H1 (cell line): ENCODE data around the gene OR5M3. TPM values are rescaled to one million over a fixed set of nuclear protein-coding genes. Genes with fewer than 3 reads are reported as not detected.

Experiments used
- CTCF ChIA-PET: fragments of 300-600 bp; sonication (Branson Sonifier 250); formaldehyde crosslinking; loops from one replicate; lab custom pipeline; 2021; ENCODE audit not compliant: partially characterized antibody; lab: Charles Lee
- POLR2A ChIA-PET: fragments of 300-600 bp; sonication (Branson Sonifier 250); formaldehyde crosslinking; loops from one replicate; lab custom pipeline; 2021; ENCODE audit warnings: inconsistent platforms; ENCODE audit not compliant: partially characterized antibody; lab: Charles Lee
- DNase-seq, 2 experiments: peaks; one replicate each; pipeline versions ENCODE4 v3.0.0 to v3.0.0-alpha.2; 2010 to 2022; ENCODE audit warnings: low spot score in 2 of 2, low read depth in 1 of 2, mixed read lengths in 1 of 2
- FAIRE-seq: peaks from 2 replicates; lab custom pipeline; 2011; peaks lifted over from hg19 to GRCh38; lab: Jason Lieb, UNC
- H2AFZ ChIP-seq: 2 replicates; pipeline ENCODE4 v1.8.1; 2012; ENCODE audit warnings: low read length, inconsistent platforms
- H2AK5ac ChIP-seq: 2 replicates; pipeline ENCODE4 v1.6.1; 2013; ENCODE audit warnings: low read depth, low read length
- H2BK120ac ChIP-seq: replicated peaks from 2 replicates; pipeline ENCODE3; 2013; ENCODE audit warnings: low read depth, low read length, inconsistent platforms
- H2BK12ac ChIP-seq: 2 replicates; pipeline ENCODE4 v1.6.1; 2013; ENCODE audit warnings: low read depth, low read length
- H2BK15ac ChIP-seq: 2 replicates; pipeline ENCODE4 v1.6.1; 2013; ENCODE audit warnings: low read length
- H2BK20ac ChIP-seq: 2 replicates; pipeline ENCODE4 v1.6.1; 2013; ENCODE audit warnings: low read length
- H2BK5ac ChIP-seq: 2 replicates; pipeline ENCODE4 v1.6.1; 2013; ENCODE audit warnings: low read depth, low read length
- H3K14ac ChIP-seq: 2 replicates; pipeline ENCODE4 v1.6.1; 2013; ENCODE audit warnings: inconsistent platforms; ENCODE audit not compliant: insufficient read length
- H3K18ac ChIP-seq: 2 replicates; pipeline ENCODE4 v1.6.1; 2013; ENCODE audit warnings: low read length; ENCODE audit errors: extremely low read depth
- H3K23ac ChIP-seq: 2 replicates; pipeline ENCODE4 v1.6.1; 2013; ENCODE audit warnings: inconsistent platforms; ENCODE audit not compliant: insufficient read length
- H3K23me2 ChIP-seq: 2 replicates; pipeline ENCODE4 v1.6.1; 2013; ENCODE audit warnings: low read depth, low read length
- H3K27ac ChIP-seq: 2 replicates; pipeline ENCODE4 v1.6.1; 2011; ENCODE audit warnings: low read depth, low read length, inconsistent platforms
- H3K27me3 ChIP-seq, 4 experiments: replicated peaks in 1 of 4; 1 replicate in 1 of 4; 2 replicates in 3 of 4; pipeline versions ENCODE4 v1.6.1 to v1.8.1; 2011 to 2013; ENCODE audit warnings: low read length in 3 of 4, mild to moderate bottlenecking in 3 of 4, inconsistent platforms in 2 of 4, mixed read lengths in 2 of 4, moderate library complexity in 1 of 4; ENCODE audit not compliant: control insufficient read depth in 3 of 4, insufficient read depth in 3 of 4; ENCODE audit errors: extremely low read depth in 1 of 4
- H3K36me3 ChIP-seq, 4 experiments: 2 replicates each; pipeline versions ENCODE4 v1.6.1 to v1.8.1; 2011 to 2013; ENCODE audit warnings: mild to moderate bottlenecking in 4 of 4, low read length in 3 of 4, moderate library complexity in 2 of 4, control low read depth in 1 of 4, inconsistent platforms in 1 of 4; ENCODE audit not compliant: insufficient read depth in 4 of 4, control insufficient read depth in 2 of 4
- H3K4ac ChIP-seq: replicated peaks from 2 replicates; pipeline ENCODE3; 2013; ENCODE audit warnings: low read length, low read depth, mixed read lengths, inconsistent platforms; ENCODE audit not compliant: insufficient read length
- H3K4me1 ChIP-seq, 4 experiments: replicated peaks in 1 of 4; 1 replicate in 1 of 4; 2 replicates in 3 of 4; pipeline versions ENCODE4 v1.6.1 to v1.8.1; 2011 to 2013; ENCODE audit warnings: low read length in 3 of 4, inconsistent platforms in 2 of 4, mixed read lengths in 1 of 4; ENCODE audit not compliant: insufficient read depth in 4 of 4, control insufficient read depth in 3 of 4
- H3K4me2 ChIP-seq, 2 experiments: 2 replicates each; pipeline versions ENCODE4 v1.6.1 to v1.8.1; 2011 to 2013; ENCODE audit warnings: low read depth in 2 of 2, low read length in 2 of 2, control low read depth in 1 of 2, inconsistent platforms in 1 of 2, mild to moderate bottlenecking in 1 of 2; ENCODE audit not compliant: insufficient read depth in 1 of 2
- H3K4me3 ChIP-seq, 4 experiments: fragments of 200-600, 300-600 bp in 1 of 4; sonication (generic), shearing (Covaris generic), sonication (Bioruptor Twin) in 1 of 4; 2 replicates each; pipeline versions ENCODE4 v1.5.1 to v1.8.1; 2011 to 2016; ENCODE audit warnings: low read length in 4 of 4, low read depth in 3 of 4, control low read depth in 2 of 4, inconsistent platforms in 2 of 4, mild to moderate bottlenecking in 2 of 4, mixed read lengths in 1 of 4, moderate library complexity in 1 of 4; ENCODE audit not compliant: insufficient read depth in 2 of 4; ENCODE audit errors: extremely low read depth in 1 of 4
- H3K56ac ChIP-seq: replicated peaks from 2 replicates; pipeline ENCODE3; 2013; ENCODE audit warnings: low read depth, mild to moderate bottlenecking, mixed read lengths, low read length, inconsistent platforms; ENCODE audit not compliant: insufficient read length
- H3K79me1 ChIP-seq: 2 replicates; pipeline ENCODE4 v1.6.1; 2013; ENCODE audit warnings: low read depth, low read length, control low read depth
- H3K79me2 ChIP-seq, 2 experiments: 2 replicates each; pipeline versions ENCODE4 v1.6.1 to v1.8.1; 2012 to 2013; ENCODE audit warnings: low read length in 2 of 2, mild to moderate bottlenecking in 2 of 2, inconsistent platforms in 1 of 2; ENCODE audit not compliant: insufficient read depth in 2 of 2, control insufficient read depth in 1 of 2
- H3K9ac ChIP-seq, 4 experiments: replicated peaks in 1 of 4; 1 replicate in 1 of 4; 2 replicates in 3 of 4; pipeline versions ENCODE4 v1.6.1 to v1.8.1; 2011 to 2013; ENCODE audit warnings: low read depth in 3 of 4, low read length in 3 of 4, control low read depth in 2 of 4, mild to moderate bottlenecking in 2 of 4, moderate library complexity in 2 of 4, inconsistent platforms in 1 of 4; ENCODE audit errors: extremely low read depth in 1 of 4
- H3K9me3 ChIP-seq, 2 experiments: 2 replicates each; pipeline versions ENCODE4 v1.6.1 to v1.8.1; 2012 to 2013; ENCODE audit warnings: mild to moderate bottlenecking in 2 of 2, moderate library complexity in 2 of 2, control low read depth in 1 of 2, inconsistent platforms in 1 of 2, low read depth in 1 of 2, low read length in 1 of 2, mixed read lengths in 1 of 2; ENCODE audit not compliant: insufficient read depth in 2 of 2
- H4K20me1 ChIP-seq, 2 experiments: replicated peaks in 1 of 2; 2 replicates each; pipeline versions ENCODE3 to v1.8.1; 2011 to 2013; ENCODE audit warnings: inconsistent platforms in 2 of 2, low read length in 2 of 2, mild to moderate bottlenecking in 1 of 2; ENCODE audit not compliant: insufficient read depth in 2 of 2, control insufficient read depth in 1 of 2
- H4K5ac ChIP-seq: 2 replicates; pipeline ENCODE4 v1.6.1; 2013; ENCODE audit warnings: low read length, low read depth, mixed read lengths, inconsistent platforms; ENCODE audit not compliant: insufficient read length
- H4K8ac ChIP-seq: 2 replicates; pipeline ENCODE4 v1.8.0; 2013; ENCODE audit warnings: mild to moderate bottlenecking, moderate library complexity, low read length, inconsistent platforms; ENCODE audit not compliant: insufficient read depth; ENCODE audit errors: extremely low read depth
- H4K91ac ChIP-seq: replicated peaks from 2 replicates; pipeline ENCODE3; 2013; ENCODE audit warnings: low read length, mixed read lengths, inconsistent platforms; ENCODE audit not compliant: insufficient read length
- ASH2L ChIP-seq: fragments of 200-600, 300-600 bp; sonication (generic); IDR thresholded peaks from one replicate; pipeline ENCODE4 v1.7.1; 2017; ENCODE audit warnings: low read length
- BACH1 ChIP-seq: IDR thresholded peaks from 2 replicates; pipeline ENCODE4 v1.6.1; 2012; ENCODE audit warnings: low read length, improper control_type of control experiment
- CBX8 ChIP-seq: fragments of 300-800, 300-1000 bp; sonication (generic); IDR thresholded peaks from 2 replicates; pipeline ENCODE4 v1.7.1; 2016; ENCODE audit warnings: low read depth, low read length, borderline replicate concordance
- CHD1 ChIP-seq: IDR thresholded peaks from 2 replicates; pipeline ENCODE4 v1.6.1; 2012; ENCODE audit warnings: low read depth, low read length, improper control_type of control experiment
- EZH2 ChIP-seq: fragments of 200-600 bp; sonication (generic); IDR thresholded peaks from 2 replicates; pipeline ENCODE4 v1.7.1; 2012; ENCODE audit warnings: low read depth, mild to moderate bottlenecking, moderate library complexity, low read length, inconsistent platforms; ENCODE audit not compliant: severe bottlenecking
- KDM4A ChIP-seq: IDR thresholded peaks from one replicate; pipeline ENCODE4 v1.7.1; 2012; ENCODE audit warnings: low read depth, mild to moderate bottlenecking, moderate library complexity, low read length, inconsistent platforms; ENCODE audit not compliant: severe bottlenecking
- KDM5A ChIP-seq: fragments of 200-600 bp; IDR thresholded peaks from 2 replicates; pipeline ENCODE4 v1.7.1; 2012; ENCODE audit warnings: mild to moderate bottlenecking, low read length, inconsistent platforms, mixed read lengths
- MAFK ChIP-seq: IDR thresholded peaks from 2 replicates; pipeline ENCODE4 v1.6.1; 2012; ENCODE audit warnings: low read depth, mild to moderate bottlenecking, improper control_type of control experiment, low read length
- NANOG ChIP-seq: IDR thresholded peaks from 2 replicates; pipeline ENCODE4 v1.6.1; 2011; ENCODE audit warnings: low read length, low read depth, mild to moderate bottlenecking, inconsistent platforms; ENCODE audit not compliant: insufficient read depth, poor library complexity, severe bottlenecking
- POLR2A ChIP-seq, 2 experiments: IDR thresholded peaks; 1 replicate in 1 of 2; 2 replicates in 1 of 2; pipeline ENCODE4 v1.6.1; 2011; ENCODE audit warnings: low read depth in 2 of 2, low read length in 2 of 2, mild to moderate bottlenecking in 2 of 2; ENCODE audit errors: control extremely low read depth in 1 of 2
- RBBP5 ChIP-seq: IDR thresholded peaks from 2 replicates; pipeline ENCODE4 v1.7.1; 2012; ENCODE audit warnings: low read depth, mild to moderate bottlenecking, inconsistent platforms, low read length, moderate library complexity, borderline replicate concordance
- SRF ChIP-seq: IDR thresholded peaks from 2 replicates; pipeline ENCODE4 v1.6.1; 2011; ENCODE audit warnings: mild to moderate bottlenecking, low read depth, low read length, moderate library complexity
- TEAD4 ChIP-seq: IDR thresholded peaks from 2 replicates; pipeline ENCODE4 v1.6.1; 2012; ENCODE audit warnings: low read depth, low read length, inconsistent platforms, mixed read lengths
- YY1 ChIP-seq: IDR thresholded peaks from 2 replicates; pipeline ENCODE4 v1.6.1; 2011; ENCODE audit warnings: low read depth, mild to moderate bottlenecking, low read length
- WGBS, 2 experiments: shearing (Covaris generic) in 1 of 2; methylation state at CpG; one replicate each; pipeline versions ENCODE4 v1.1.6 to v1.1.7; 2013 to 2015; ENCODE audit warnings: low lambda C conversion rate in 2 of 2, mixed read lengths in 2 of 2, inconsistent platforms in 1 of 2, low coverage in 1 of 2, missing lambda C conversion rate in 1 of 2; ENCODE audit not compliant: insufficient replicate concordance in 2 of 2, insufficient coverage in 1 of 2, insufficient read length in 1 of 2; ENCODE audit errors: extremely low coverage in 1 of 2, missing lambda C conversion rate in 1 of 2; 5-methylcytosine and 5-hydroxymethylcytosine counted together
- polyA plus RNA-seq, 7 experiments: library from polyadenylated mRNA; depleted of rRNA in 3 of 7; stranded (reverse) in 5 of 7; unstranded in 2 of 7; fragments of >200 nt in 5 of 7; fragments of 200-250 nt in 2 of 7; gene quantifications; 1 replicate in 5 of 7; 2 replicates in 1 of 7; 4 replicates in 1 of 7; pipeline versions ENCODE4 v1.2.1 to v1.2.3, GENCODE V29; 2011 to 2013; ENCODE audit warnings: missing spikeins in 2 of 7, mixed read lengths in 2 of 7
- total RNA-seq: library from RNA; stranded (reverse); fragmentation: NEBNext Ultra II Directional; extraction: Animal tissue kit (Norgen Biotek cat#: 25700); gene quantifications from 2 replicates; pipeline ENCODE4 v1.2.1, GENCODE V29; 2021
- TF ChIP-seq, protein P1 (sequence below): IDR thresholded peaks from 2 replicates; pipeline ENCODE4 v1.6.1; 2011; ENCODE audit warnings: low read depth, mild to moderate bottlenecking, low read length; ENCODE audit not compliant: insufficient read depth

OR5M3 gene
- total and polyA plus RNA-seq, 2 of the 8 experiments (the other 6 are each of a cell fraction or from before 2014, with no cell fraction given): not detected

- H3K36me3 ChIP-seq: no peaks in the 10 kb centered on the region
- no peak overlapping the region for H2BK15ac ChIP-seq
- no peaks in the 10 kb centered on the region for H3K79me2 ChIP-seq
- no peak overlapping the region for H3K4me3 ChIP-seq
- no peaks in the 10 kb centered on the region for H4K20me1 ChIP-seq
- DNase-seq (no peak), FAIRE-seq (no peak)
- H3K56ac ChIP-seq: no peak overlapping the region
- 94% methylated on average over 3 of the region's 3 CpGs; no CpG with 5 or more reads in 1 of the 2 experiments for whole genome bisulfite sequencing, 2 experiments
- H2AFZ ChIP-seq: no peak overlapping the region
- H3K9ac ChIP-seq: no peak overlapping the region
- no peaks in the 10 kb centered on the region for H3K4me1 ChIP-seq
- no peak overlapping the region for H4K91ac ChIP-seq
- no peak overlapping the region for H2BK5ac ChIP-seq
- ChIA-PET POLR2A (no interaction called here), CTCF (no interaction called here)
- H4K8ac ChIP-seq: no peak overlapping the region
- H3K27ac ChIP-seq: no peak overlapping the region
- no peak overlapping the region for H2AK5ac ChIP-seq
- no peaks in the 10 kb centered on the region for H3K23me2 ChIP-seq
- H2BK20ac ChIP-seq: no peak overlapping the region
- no peak overlapping the region for H4K5ac ChIP-seq
- H2BK12ac ChIP-seq: no peak overlapping the region
- no peak overlapping the region for H3K4ac ChIP-seq
- H3K4me2 ChIP-seq: no peak overlapping the region
- no peaks in the 10 kb centered on the region for H3K27me3 ChIP-seq
- H3K9me3 ChIP-seq: no peaks in the 10 kb centered on the region
- no peaks in the 10 kb centered on the region for H3K79me1 ChIP-seq
- no peak overlapping the region for H3K18ac ChIP-seq
- no peak overlapping the region for H2BK120ac ChIP-seq
- H3K23ac ChIP-seq: no peak overlapping the region
- no peak overlapping the region for H3K14ac ChIP-seq
- TF ChIP-seq KDM5A (no peak), BACH1 (no peak), YY1 (no peak), CHD1 (no peak), ASH2L (no peak), CBX8 (no peak), TEAD4 (no peak), MAFK (no peak), EZH2 (no peak), SRF (no peak), POLR2A (IDR thresholded peaks at IDR 0.05; ENCODE audit: control extremely low read depth in 1 of 2, low read depth in 2 of 2, low read length in 2 of 2) (no peak), RBBP5 (no peak), NANOG (no peak), KDM4A (no peak)
- TF ChIP-seq, protein P1, sequence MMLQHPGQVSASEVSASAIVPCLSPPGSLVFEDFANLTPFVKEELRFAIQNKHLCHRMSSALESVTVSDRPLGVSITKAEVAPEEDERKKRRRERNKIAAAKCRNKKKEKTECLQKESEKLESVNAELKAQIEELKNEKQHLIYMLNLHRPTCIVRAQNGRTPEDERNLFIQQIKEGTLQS: no peak
Measured at GRCh38 chr11:56486801-56487200, 13.6 kb upstream of the OR5M3 start.
